Measurements from ENCODE around the gene POU2F1.

GRCh38 chr1:167305059-167305705 is 84.5 kb downstream of the POU2F1 start:
- TF ChIP-seq CTCF (conservative IDR thresholded peaks at IDR 0.05; ENCODE audit: low read depth, low read length) (no peak), EZH2 (IDR thresholded peaks at IDR 0.05; ENCODE audit: borderline replicate concordance, low read depth, low read length, poor library complexity, severe bottlenecking) (no peak)
